IPS-11a (cell line): ENCODE data around the gene ZSCAN5C.
"Not testable (repeated sequence)": the region's sequence is repeated elsewhere in the genome, so short reads cannot be mapped to it uniquely, and the experiment has no call there.

Experiments used
- H3K4me3 ChIP-seq: one replicate; pipeline ENCODE4 v1.5.1; 2013; ENCODE audit warnings: low read depth, low read length, control low read depth

The ZSCAN5C gene

DNA sequence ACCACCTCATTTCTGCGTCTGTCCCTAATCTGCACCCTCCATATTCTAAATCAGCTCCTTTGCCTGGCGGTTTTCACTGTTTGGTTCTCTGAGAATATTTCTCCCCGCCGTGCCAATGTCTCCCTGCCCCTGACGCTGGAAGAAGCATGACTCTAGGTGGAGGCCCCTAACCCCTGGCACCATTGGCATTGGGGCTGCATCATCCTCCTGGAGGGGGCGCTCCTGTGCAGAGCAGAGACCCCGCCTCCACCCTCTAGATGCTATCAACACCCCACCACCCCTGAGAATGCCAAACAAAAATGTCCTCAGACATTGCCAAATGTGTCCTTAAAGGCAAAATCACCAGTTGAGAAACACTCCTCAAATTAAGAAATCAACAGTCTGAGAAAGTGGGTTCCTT, 11.0 kb upstream of the ZSCAN5C start:
- no peak overlapping the region for H3K4me3 ChIP-seq

GRCh38 chr19:56191711-56192110, 10.4 kb upstream of the ZSCAN5C start:
- H3K4me3 ChIP-seq = no peak overlapping the region

GRCh38 chr19:56193981-56194640, 8.0 kb upstream of the ZSCAN5C start:
- no peak overlapping the region for H3K4me3 ChIP-seq

DNA sequence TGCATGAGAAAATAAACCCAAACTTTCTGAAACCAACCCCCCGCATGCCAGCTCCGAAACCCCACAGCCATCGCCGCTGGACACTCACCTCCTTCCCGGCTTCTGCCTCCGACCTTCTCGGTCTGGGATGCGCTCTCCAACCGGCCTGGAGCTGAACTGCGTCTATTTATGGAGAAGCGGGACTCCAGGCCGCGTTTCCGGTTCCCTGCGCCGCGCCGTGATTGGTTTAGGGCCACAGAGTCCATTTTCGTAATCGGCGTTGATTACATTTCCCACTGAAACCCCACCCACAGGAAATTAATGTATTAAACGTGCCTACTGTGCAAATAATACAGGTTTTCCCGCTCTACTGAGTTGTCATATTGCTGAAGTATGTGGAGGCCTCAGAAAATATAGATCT, 4.4 kb upstream of the ZSCAN5C start, which contains the start of gene ZSCAN5B:
Gene ZSCAN5B (minus strand): TSS at position 138 of the 400 bp plus-strand sequence. CDS start 4,731 bp downstream, outside the sequence.
- H3K4me3 ChIP-seq = not testable (repeated sequence)

- no peak overlapping the region for H3K4me3 ChIP-seq
Observed at GRCh38 chr19:56199687-56200086, 2.4 kb upstream of the ZSCAN5C start.

GRCh38 chr19:56207581-56207980, 5.5 kb downstream of the ZSCAN5C start:
- not testable (repeated sequence) for H3K4me3 ChIP-seq

DNA sequence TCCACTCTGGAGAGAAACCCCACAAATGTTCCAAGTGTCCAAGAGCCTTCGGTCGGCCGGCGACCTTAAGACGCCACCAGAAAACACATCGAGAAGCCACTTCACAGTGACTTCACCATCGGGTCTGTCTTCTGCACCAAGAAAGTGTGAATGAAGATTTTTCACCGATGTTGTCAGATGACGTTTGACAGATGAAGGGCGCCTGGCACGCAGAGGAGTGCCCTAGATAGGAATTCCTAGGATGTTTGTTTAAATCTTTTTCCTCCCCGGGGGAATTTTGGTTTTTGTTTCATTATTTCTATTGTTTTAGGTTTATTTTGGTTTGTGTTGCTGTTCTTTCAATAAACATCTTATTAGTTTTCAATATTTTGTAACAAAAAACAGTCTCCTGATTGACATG, 7.0 kb downstream of the ZSCAN5C start:
- no peak overlapping the region for H3K4me3 ChIP-seq

- H3K4me3 ChIP-seq = not testable (repeated sequence)
Observed at GRCh38 chr19:56210036-56210435, 8.0 kb downstream of the ZSCAN5C start.

GRCh38 chr19:56211718-56212117, 9.6 kb downstream of the ZSCAN5C start:
- H3K4me3 ChIP-seq = no peak overlapping the region

DNA sequence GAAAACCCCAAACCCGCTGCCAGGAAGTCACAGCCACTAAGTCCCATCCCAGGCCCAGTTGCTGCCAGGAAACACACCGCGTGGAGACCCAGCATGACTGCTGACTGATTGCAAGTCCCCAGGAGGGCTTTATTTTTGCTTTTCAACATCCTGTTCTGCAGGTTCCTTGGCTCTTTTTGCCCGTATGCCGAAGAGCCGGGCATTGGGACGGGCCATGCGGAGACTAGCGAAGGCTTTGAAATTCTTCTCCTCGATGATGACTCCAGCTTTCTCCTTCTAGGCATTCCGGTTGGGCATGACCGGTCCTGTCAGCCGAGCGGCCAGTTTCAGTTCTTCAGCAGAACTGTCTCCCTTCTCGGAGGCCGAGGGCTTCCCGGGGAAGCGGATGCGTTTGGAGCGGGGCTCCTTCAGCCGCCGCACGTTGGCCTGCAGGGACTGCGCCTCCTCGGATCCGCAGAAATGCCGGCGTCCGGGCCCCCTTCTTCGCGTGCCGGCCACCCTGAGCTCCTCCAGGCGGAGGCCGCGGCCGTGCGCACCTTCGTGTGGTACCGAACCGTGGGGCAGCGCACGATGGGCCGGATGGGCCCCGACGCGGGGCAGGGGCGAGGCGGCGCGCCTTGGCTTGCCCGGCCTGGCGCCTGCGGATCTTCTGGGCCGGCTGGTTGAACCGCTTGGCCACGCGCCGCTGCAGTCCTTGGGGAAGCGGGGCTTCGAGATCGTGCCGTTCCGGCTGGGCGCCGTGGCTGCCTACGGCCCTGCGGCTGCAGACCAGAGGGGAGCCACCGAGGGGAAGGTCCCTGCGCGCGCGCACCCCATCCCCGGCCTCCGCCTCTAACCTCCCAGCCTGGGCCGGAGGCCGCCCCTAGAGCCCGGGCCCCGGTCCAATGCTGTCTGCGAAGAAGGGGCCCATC, 15.2 kb downstream of the ZSCAN5C start:
- no peak overlapping the region for H3K4me3 ChIP-seq

DNA sequence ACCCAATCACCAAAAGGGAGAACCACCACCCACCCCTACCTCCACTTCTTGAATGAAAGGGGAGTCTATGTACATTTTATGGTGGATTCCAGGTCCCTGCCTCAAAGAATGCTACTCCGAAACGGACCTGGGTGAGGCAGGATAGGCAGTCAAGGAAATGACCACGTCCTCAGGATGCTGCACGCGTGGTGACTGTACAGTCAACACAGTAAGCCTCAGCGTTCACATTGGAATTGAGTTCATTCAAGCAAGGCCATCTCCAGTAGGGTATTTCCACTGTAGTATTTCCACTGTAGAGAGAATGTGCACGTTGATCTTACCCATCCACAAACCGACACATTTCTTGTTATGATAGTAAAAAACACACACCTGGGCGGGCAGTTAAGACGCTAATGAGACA, 16.9 kb downstream of the ZSCAN5C start:
- no peak overlapping the region for H3K4me3 ChIP-seq

GRCh38 chr19:56221442-56221841, 19.4 kb downstream of the ZSCAN5C start:
- H3K4me3 ChIP-seq = not testable (repeated sequence)

GRCh38 chr19:56221851-56222250, 19.8 kb downstream of the ZSCAN5C start:
- no peak overlapping the region for H3K4me3 ChIP-seq

- no peak overlapping the region for H3K4me3 ChIP-seq
Observed at GRCh38 chr19:56222901-56223300, 20.8 kb downstream of the ZSCAN5C start.

- H3K4me3 ChIP-seq = no peak overlapping the region
Observed at GRCh38 chr19:56223481-56223880, 21.4 kb downstream of the ZSCAN5C start.

DNA sequence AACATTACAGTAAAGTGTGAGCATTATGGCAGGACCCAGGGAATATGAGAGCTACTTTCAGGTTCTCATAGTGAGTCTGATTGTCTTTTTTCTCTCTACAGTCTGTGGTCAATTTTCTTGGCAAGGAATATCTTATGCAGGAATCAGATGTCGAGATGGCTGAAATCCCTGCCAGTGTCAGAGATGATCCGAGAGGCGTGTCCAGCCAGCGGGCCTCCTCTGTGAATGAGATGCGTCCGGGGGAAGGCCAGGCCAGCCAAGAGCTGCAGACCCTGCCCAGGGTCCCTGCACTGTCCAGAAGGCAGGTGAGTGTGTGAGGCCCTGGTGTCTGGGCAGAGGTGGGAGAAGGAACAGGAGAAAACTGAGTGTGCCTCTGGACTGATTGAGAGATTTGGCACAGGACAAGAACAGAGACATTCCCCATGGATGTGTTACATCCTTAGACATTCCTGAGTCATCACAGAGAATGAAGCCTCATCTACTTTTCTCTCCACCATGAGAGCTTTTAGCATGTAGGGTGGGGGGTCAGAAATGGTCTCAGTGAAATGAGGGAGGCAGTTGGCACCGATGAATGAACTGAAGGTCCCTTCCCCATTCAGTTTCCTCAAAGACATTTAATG, 43.2 kb downstream of the ZSCAN5C start:
- H3K4me3 ChIP-seq = no peak overlapping the region

DNA sequence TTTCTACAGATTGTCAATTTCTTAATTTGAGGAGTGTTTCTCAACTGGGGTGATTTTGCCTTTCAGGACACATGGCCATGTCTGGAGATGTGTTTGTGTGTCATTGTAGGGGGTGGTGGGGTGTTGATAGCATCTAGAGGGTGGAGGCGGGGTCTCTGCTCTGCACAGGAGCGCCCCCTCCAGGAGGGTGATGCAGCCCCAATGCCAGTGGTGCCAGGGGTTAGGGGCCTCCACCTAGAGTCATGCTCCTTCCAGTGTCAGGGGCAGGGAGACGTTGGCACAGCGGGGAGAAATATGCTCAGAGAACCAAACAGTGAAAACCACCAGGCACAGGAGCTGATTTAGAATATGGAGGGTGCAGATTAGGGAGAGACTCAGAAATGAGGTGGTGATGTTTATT, 43.7 kb downstream of the ZSCAN5C start:
- H3K4me3 ChIP-seq = not testable (repeated sequence)

- H3K4me3 ChIP-seq = not testable (repeated sequence)
Observed at GRCh38 chr19:56248736-56249338, 46.8 kb downstream of the ZSCAN5C start.

DNA sequence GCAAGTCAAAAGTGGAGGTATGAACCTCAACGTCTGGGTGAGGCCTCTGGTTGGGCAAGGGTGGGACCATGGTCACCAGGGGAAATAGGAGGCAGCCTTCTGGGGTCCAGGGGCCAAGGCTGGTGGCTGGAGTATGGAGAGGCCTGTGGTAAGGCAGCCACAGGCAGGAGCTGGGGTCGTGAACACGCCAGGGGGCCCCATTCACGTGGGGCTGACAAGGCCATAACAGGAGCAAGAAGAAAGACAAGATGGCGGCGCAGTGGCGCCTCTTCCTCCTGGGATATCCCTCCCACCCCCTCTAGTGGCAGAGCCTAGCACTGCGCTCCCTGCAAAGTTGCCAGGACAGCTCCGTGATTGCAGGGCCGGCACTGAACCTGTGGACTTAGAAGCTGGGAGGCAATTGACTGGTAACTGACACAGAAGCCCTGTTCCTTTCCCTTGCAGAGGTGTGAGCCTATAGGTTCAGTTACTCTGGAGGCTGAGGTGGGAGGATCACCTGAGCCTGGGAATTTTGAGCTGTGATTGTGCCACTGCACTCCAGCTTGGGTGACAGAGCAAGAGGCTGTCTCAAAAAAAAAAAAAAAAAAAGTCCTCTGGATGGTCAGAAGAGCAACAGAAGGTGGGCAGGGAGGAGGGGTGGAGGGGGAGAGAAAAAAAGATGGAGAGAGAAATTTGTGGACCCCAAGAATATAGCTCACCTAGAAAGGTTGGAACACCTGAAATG, 50.8 kb downstream of the ZSCAN5C start:
- no peak overlapping the region for H3K4me3 ChIP-seq

DNA sequence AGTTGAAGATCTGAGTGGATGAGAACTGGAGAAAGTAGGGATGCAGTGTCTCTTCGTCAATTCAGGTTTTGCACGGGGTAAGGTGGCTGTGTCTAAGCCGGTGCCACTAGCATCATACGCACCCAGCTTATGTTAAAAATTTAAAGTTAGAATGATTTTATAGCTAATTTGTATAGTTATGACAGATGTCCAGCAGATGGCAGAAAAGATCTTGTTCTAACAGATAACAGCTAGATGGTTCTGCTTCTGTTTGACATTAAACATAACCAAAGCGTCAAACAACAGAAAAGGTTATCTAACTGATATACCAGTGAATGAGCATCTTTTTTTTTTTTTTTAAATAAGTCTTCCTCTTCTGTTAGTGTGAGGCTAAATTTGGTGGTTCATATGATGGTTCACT, 51.7 kb downstream of the ZSCAN5C start:
- no peak overlapping the region for H3K4me3 ChIP-seq

GRCh38 chr19:56258272-56258671, 56.2 kb downstream of the ZSCAN5C start:
- H3K4me3 ChIP-seq = no peak overlapping the region
